ENCODE measurements around the gene SRR.

- no peak for TF ChIP-seq CTCF (IDR thresholded peaks at IDR 0.05; ENCODE audit: poor library complexity, severe bottlenecking)
- no peak for TF ChIP-seq EP300 (conservative IDR thresholded peaks at IDR 0.05; ENCODE audit: poor library complexity, severe bottlenecking)
- no peak for TF ChIP-seq SMC3 (conservative IDR thresholded peaks at IDR 0.05; ENCODE audit: poor library complexity)
- no peak for TF ChIP-seq MXI1 (conservative IDR thresholded peaks at IDR 0.05; ENCODE audit: poor library complexity, severe bottlenecking)
- no peak for TF ChIP-seq EZH2 (IDR thresholded peaks at IDR 0.05; ENCODE audit: borderline replicate concordance, insufficient read depth, low read length, poor library complexity, severe bottlenecking)
- no peak for TF ChIP-seq TAF1 (IDR thresholded peaks at IDR 0.05; ENCODE audit: low read depth)
- no peak for TF ChIP-seq POLR2AphosphoS5 (IDR thresholded peaks at IDR 0.05)
These were observed 28.0 kb upstream of the SRR start for GRCh38 chr17:2275722-2276121.
